HepG2 (cell line): Measurements from ENCODE around the gene PNPLA2. TPM values are rescaled to one million over a fixed set of nuclear protein-coding genes. Genes with fewer than 3 reads are reported as not detected.

ENCODE experiments used
- ATF1 ChIP-seq: IDR thresholded peaks from 2 replicates; pipeline ENCODE4 v1.6.1; 2016; ENCODE audit warnings: mild to moderate bottlenecking, control low read depth
- ATRX ChIP-seq: sonication (generic); formaldehyde crosslinking; IDR thresholded peaks from 2 replicates; pipeline ENCODE4 v1.4.0; 2020; ENCODE audit warnings: missing genetic modification reagents, borderline replicate concordance
- EEA1 ChIP-seq: sonication (generic); formaldehyde crosslinking; IDR thresholded peaks from 2 replicates; pipeline ENCODE4 v1.5.1; 2020; ENCODE audit warnings: mild to moderate bottlenecking, missing genetic modification reagents, borderline replicate concordance
- FOXA1 ChIP-seq, 2 experiments: fragments of 450-650 bp in 1 of 2; sonication (generic) in 1 of 2; formaldehyde crosslinking in 1 of 2; IDR thresholded peaks; 2 replicates each; pipeline versions ENCODE4 v1.4.0 to v1.6.1; 2016 to 2020; ENCODE audit warnings: missing genetic modification reagents in 1 of 2
- HDAC6 ChIP-seq: fragments of 200-600 bp; sonication (generic); IDR thresholded peaks from 2 replicates; pipeline ENCODE4 v1.7.0; 2017; ENCODE audit warnings: mild to moderate bottlenecking, antibody characterized with exemption, low read length, low read depth
- HNF1B ChIP-seq: sonication (generic); formaldehyde crosslinking; IDR thresholded peaks from 2 replicates; pipeline ENCODE4 v1.5.1; 2020; ENCODE audit warnings: mild to moderate bottlenecking, moderate library complexity, missing genetic modification reagents
- HOXA3 ChIP-seq: sonication (generic); formaldehyde crosslinking; IDR thresholded peaks from 2 replicates; pipeline ENCODE4 v1.5.0; 2020; ENCODE audit warnings: missing genetic modification reagents
- KDM2A ChIP-seq: sonication (generic); formaldehyde crosslinking; IDR thresholded peaks from 2 replicates; pipeline ENCODE4 v1.4.0; 2020; ENCODE audit warnings: low read depth, missing genetic modification reagents, borderline replicate concordance
- KLF6 ChIP-seq: IDR thresholded peaks from 2 replicates; pipeline ENCODE4 v1.8.0; 2016; ENCODE audit warnings: missing biosample characterization, missing genetic modification reagents
- RARA ChIP-seq: IDR thresholded peaks from 2 replicates; pipeline ENCODE4 v1.6.1; 2016; ENCODE audit warnings: missing genetic modification reagents, missing compliant biosample characterization
- ZBTB40 ChIP-seq, 2 experiments: fragments of 450-650 bp in 1 of 2; sonication (generic) in 1 of 2; formaldehyde crosslinking in 1 of 2; IDR thresholded peaks; 2 replicates each; pipeline versions ENCODE4 v1.6.1 to v1.8.0; 2016 to 2022; ENCODE audit warnings: antibody characterized with exemption in 1 of 2, mild to moderate bottlenecking in 1 of 2, missing genetic modification reagents in 1 of 2
- ZNF205 ChIP-seq: IDR thresholded peaks from 2 replicates; pipeline ENCODE4 v1.6.1; 2018; ENCODE audit warnings: missing biosample characterization, missing genetic modification reagents
- ZNF207 ChIP-seq: fragments of 450-650 bp; IDR thresholded peaks from 2 replicates; pipeline ENCODE4 v1.6.1; 2016; ENCODE audit warnings: antibody characterized with exemption, borderline replicate concordance
- ZNF260 ChIP-seq: sonication (generic); formaldehyde crosslinking; IDR thresholded peaks from 2 replicates; pipeline ENCODE4 v1.4.0; 2020; ENCODE audit warnings: missing genetic modification reagents, low read depth, mild to moderate bottlenecking, borderline replicate concordance
- ZNF841 ChIP-seq: sonication (generic); formaldehyde crosslinking; IDR thresholded peaks from 2 replicates; pipeline ENCODE4 v1.8.1; 2023; ENCODE audit warnings: missing genetic modification reagents, borderline replicate concordance
- polyA plus RNA-seq, 8 experiments: library from polyadenylated mRNA; depleted of rRNA in 3 of 8; stranded (reverse) in 7 of 8; unstranded in 1 of 8; fragments of >200 nt; fragmentation: Illumina TruSeq in 4 of 8; extraction: Trizol in 4 of 8; gene quantifications; 2 replicates each; pipeline versions ENCODE4 v1.2.1 to v1.2.3, GENCODE V29; 2011 to 2016; ENCODE audit warnings: low read depth in 4 of 8, missing spikeins in 1 of 8, mixed read lengths in 1 of 8; ENCODE audit not compliant: insufficient read depth in 1 of 8
- total RNA-seq, 5 experiments: library from RNA; depleted of rRNA; stranded (reverse); fragments of >200 nt; fragmentation: Illumina TruSeq; extraction: Trizol; gene quantifications; 2 replicates each; pipeline ENCODE4 v1.2.3, GENCODE V29; 2016; ENCODE audit warnings: low read depth in 1 of 5
- TF ChIP-seq, protein P1 (sequence below): sonication (generic); formaldehyde crosslinking; IDR thresholded peaks from 2 replicates; pipeline ENCODE4 v1.4.0; 2020; ENCODE audit warnings: missing genetic modification reagents, borderline replicate concordance

Gene PNPLA2
- total and polyA plus RNA-seq, 2 of the 13 experiments (the other 11 are each of a cell fraction or from before 2014, with no cell fraction given) = 10.5 to 43.2 TPM

- TF ChIP-seq ZBTB40 (IDR thresholded peaks at IDR 0.05) (no peak), ZBTB40 (CRISPR knock-in tag; IDR thresholded peaks at IDR 0.05) (0 out of 2 replicates have a peak, but pooled peaks have one; percentile 6), ZNF260 (CRISPR knock-in tag) (no peak), EEA1 (CRISPR knock-in tag) (no peak), ZNF205 (no peak), RARA (no peak; the same call in 1 of the 2 replicates), KDM2A (CRISPR knock-in tag) (peak; percentile 40; the same call in 1 of the 2 replicates), KLF6 (0 out of 2 replicates have a peak, but pooled peaks have one; percentile 9), FOXA1 (IDR thresholded peaks at IDR 0.05) (no peak), FOXA1 (CRISPR knock-in tag; IDR thresholded peaks at IDR 0.05) (no peak), ZNF841 (CRISPR knock-in tag) (no peak), ATF1 (CRISPR knock-in tag) (no peak), ZNF207 (no peak), HOXA3 (CRISPR knock-in tag) (no peak; the same call in 1 of the 2 replicates), ATRX (no peak), HNF1B (CRISPR knock-in tag) (no peak), HDAC6 (no peak)
- TF ChIP-seq, protein P1, sequence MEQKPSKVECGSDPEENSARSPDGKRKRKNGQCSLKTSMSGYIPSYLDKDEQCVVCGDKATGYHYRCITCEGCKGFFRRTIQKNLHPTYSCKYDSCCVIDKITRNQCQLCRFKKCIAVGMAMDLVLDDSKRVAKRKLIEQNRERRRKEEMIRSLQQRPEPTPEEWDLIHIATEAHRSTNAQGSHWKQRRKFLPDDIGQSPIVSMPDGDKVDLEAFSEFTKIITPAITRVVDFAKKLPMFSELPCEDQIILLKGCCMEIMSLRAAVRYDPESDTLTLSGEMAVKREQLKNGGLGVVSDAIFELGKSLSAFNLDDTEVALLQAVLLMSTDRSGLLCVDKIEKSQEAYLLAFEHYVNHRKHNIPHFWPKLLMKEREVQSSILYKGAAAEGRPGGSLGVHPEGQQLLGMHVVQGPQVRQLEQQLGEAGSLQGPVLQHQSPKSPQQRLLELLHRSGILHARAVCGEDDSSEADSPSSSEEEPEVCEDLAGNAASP (CRISPR knock-in tag) = no peak
These were observed 42.0 kb upstream of the PNPLA2 start (continued) for GRCh38 chr11:776561-777287.
